SK-N-SH (cell line): ENCODE data around the gene AXIN2.
"Not testable (repeated sequence)": the region's sequence is repeated elsewhere in the genome, so short reads cannot be mapped to it uniquely, and the experiment has no call there.

Experiments used
- EZH2phosphoT487 ChIP-seq: fragments of 200-600 bp; sonication (generic); IDR thresholded peaks from 2 replicates; pipeline ENCODE4 v1.6.1; 2017; ENCODE audit warnings: low read depth, mixed run types, mild to moderate bottlenecking, antibody characterized with exemption, moderate library complexity, borderline replicate concordance
- TF ChIP-seq, protein P1 (sequence below): fragments of 200-600 bp; sonication (generic); IDR thresholded peaks from 2 replicates; pipeline ENCODE4 v1.6.1; 2017; ENCODE audit warnings: antibody characterized with exemption, mild to moderate bottlenecking, moderate library complexity

GRCh38 chr17:65526854-65527253, 34.6 kb downstream of the AXIN2 start:
- TF ChIP-seq, protein P1, sequence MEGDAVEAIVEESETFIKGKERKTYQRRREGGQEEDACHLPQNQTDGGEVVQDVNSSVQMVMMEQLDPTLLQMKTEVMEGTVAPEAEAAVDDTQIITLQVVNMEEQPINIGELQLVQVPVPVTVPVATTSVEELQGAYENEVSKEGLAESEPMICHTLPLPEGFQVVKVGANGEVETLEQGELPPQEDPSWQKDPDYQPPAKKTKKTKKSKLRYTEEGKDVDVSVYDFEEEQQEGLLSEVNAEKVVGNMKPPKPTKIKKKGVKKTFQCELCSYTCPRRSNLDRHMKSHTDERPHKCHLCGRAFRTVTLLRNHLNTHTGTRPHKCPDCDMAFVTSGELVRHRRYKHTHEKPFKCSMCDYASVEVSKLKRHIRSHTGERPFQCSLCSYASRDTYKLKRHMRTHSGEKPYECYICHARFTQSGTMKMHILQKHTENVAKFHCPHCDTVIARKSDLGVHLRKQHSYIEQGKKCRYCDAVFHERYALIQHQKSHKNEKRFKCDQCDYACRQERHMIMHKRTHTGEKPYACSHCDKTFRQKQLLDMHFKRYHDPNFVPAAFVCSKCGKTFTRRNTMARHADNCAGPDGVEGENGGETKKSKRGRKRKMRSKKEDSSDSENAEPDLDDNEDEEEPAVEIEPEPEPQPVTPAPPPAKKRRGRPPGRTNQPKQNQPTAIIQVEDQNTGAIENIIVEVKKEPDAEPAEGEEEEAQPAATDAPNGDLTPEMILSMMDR = not testable (repeated sequence)
- not testable (repeated sequence) for TF ChIP-seq EZH2phosphoT487
